PC-9 (cell line): ENCODE results near the gene SCYGR4.

ENCODE experiments used
- EZH2 ChIP-seq: fragments of 200-600 bp; sonication (generic); IDR thresholded peaks from 2 replicates; pipeline ENCODE4 v1.8.0; 2017; ENCODE audit warnings: antibody characterized with exemption, low read depth
- TF ChIP-seq, protein P1 (sequence below): fragments of 200-600 bp; sonication (generic); conservative IDR thresholded peaks from 2 replicates; pipeline ENCODE4 v1.6.1; 2017; ENCODE audit warnings: mixed run types, antibody characterized with exemption, mild to moderate bottlenecking, moderate library complexity

DNA sequence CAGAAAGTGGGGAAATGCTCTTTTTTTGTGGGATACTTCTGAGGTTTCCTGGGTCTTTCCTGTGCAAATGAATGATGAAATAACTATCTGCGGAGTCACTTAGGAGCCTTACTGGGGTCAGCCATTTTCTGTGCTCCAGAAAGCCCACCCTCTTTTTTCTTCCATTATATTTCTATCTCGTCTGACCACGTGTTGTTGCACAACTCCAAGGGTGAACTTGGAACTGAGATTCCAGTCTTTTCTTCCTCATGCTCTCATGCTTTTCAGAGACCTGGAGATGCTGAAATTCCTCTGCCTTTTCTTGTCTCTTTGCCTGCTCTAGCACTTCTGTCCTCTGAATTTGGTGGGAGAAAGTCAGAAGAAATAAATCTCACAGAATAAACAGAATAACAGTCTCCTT lies 44.5 kb downstream of the SCYGR4 start:
- TF ChIP-seq, protein P1, sequence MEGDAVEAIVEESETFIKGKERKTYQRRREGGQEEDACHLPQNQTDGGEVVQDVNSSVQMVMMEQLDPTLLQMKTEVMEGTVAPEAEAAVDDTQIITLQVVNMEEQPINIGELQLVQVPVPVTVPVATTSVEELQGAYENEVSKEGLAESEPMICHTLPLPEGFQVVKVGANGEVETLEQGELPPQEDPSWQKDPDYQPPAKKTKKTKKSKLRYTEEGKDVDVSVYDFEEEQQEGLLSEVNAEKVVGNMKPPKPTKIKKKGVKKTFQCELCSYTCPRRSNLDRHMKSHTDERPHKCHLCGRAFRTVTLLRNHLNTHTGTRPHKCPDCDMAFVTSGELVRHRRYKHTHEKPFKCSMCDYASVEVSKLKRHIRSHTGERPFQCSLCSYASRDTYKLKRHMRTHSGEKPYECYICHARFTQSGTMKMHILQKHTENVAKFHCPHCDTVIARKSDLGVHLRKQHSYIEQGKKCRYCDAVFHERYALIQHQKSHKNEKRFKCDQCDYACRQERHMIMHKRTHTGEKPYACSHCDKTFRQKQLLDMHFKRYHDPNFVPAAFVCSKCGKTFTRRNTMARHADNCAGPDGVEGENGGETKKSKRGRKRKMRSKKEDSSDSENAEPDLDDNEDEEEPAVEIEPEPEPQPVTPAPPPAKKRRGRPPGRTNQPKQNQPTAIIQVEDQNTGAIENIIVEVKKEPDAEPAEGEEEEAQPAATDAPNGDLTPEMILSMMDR: no peak
- TF ChIP-seq EZH2: no peak
